ENCODE data around the gene NDUFV2. TPM values are rescaled to one million over a fixed set of nuclear protein-coding genes. Genes with fewer than 3 reads are reported as not detected.

Gene NDUFV2
- total RNA-seq, 1 experiment from 2014 or later = 194 TPM

- TF ChIP-seq YY1 (IDR thresholded peaks at IDR 0.05; ENCODE audit: extremely low read depth, insufficient replicate concordance, low read depth, low read length) (no peak), SP1 (IDR thresholded peaks at IDR 0.05; ENCODE audit: low read depth) (no peak), CEBPB (IDR thresholded peaks at IDR 0.05; ENCODE audit: low read depth) (no peak), ELF1 (IDR thresholded peaks at IDR 0.05; ENCODE audit: borderline replicate concordance, low read depth) (no peak), SIN3A (IDR thresholded peaks at IDR 0.05; ENCODE audit: low read depth) (no peak), JUND (IDR thresholded peaks at IDR 0.05) (no peak), ZBTB33 (IDR thresholded peaks at IDR 0.05; ENCODE audit: extremely low read depth, insufficient replicate concordance, low read length) (no peak), CBX3 (IDR thresholded peaks at IDR 0.05; ENCODE audit: low read depth) (no peak), EZH2 (IDR thresholded peaks at IDR 0.05) (no peak), MAX (IDR thresholded peaks at IDR 0.05) (no peak), EZH2phosphoT487 (IDR thresholded peaks at IDR 0.05; ENCODE audit: borderline replicate concordance) (no peak), RAD21 (IDR thresholded peaks at IDR 0.05; ENCODE audit: low read depth) (no peak)
- TF ChIP-seq, protein P1, sequence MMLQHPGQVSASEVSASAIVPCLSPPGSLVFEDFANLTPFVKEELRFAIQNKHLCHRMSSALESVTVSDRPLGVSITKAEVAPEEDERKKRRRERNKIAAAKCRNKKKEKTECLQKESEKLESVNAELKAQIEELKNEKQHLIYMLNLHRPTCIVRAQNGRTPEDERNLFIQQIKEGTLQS (IDR thresholded peaks at IDR 0.05) = no peak
- BruUV-seq (replicated peaks) = no TSS peak
- no peak overlapping the region for H3K4me3 ChIP-seq (replicated peaks in 1 of 2; ENCODE audit: low read depth in 1 of 2, low read length in 2 of 2)
- no peak for DNase-seq (ENCODE audit: low read depth, low spot score)
- intact Hi-C loops (cut with micrococcal nuclease) = no loop called here
- H3K36me3 ChIP-seq (ENCODE audit: control insufficient read depth in 1 of 2, insufficient read depth in 2 of 2, low read length in 2 of 2) = no peaks in the 10 kb centered on the region
- no peak overlapping the region for H2AFZ ChIP-seq (ENCODE audit: low read depth, low read length, poor library complexity, severe bottlenecking)
- H3K4me2 ChIP-seq (ENCODE audit: low read length) = no peak overlapping the region
- ChIA-PET RAD21 (ENCODE audit: low non-redundant PET in 1 of 2, low total read pairs in 2 of 2, uncharacterized antibody in 2 of 2, unreplicated experiment in 2 of 2) (interaction anchor here in 1 of 2 experiments (0.6 kb wide), 1 partner anchor 9 kb away, joined by 3 read pairs; no protein-coding TSS in a partner anchor), POLR2A (no interaction called here), CTCF (no interaction called here)
- no peaks in the 10 kb centered on the region for H3K4me1 ChIP-seq (ENCODE audit: control insufficient read depth in 1 of 2, insufficient read depth in 2 of 2, low read length in 2 of 2)
- no peaks in the 10 kb centered on the region for H3K9me3 ChIP-seq (ENCODE audit: control insufficient read depth in 1 of 2, insufficient read depth in 1 of 2, low read depth in 1 of 2, low read length in 2 of 2)
- H3K9ac ChIP-seq (ENCODE audit: low read length) = no peak overlapping the region
- no peak overlapping the region for H3K27ac ChIP-seq (ENCODE audit: low read depth, low read length)
- H3K27me3 ChIP-seq (ENCODE audit: insufficient read depth, low read length) = no peaks in the 10 kb centered on the region
- no peaks in the 10 kb centered on the region for H3K79me2 ChIP-seq (ENCODE audit: insufficient read depth, low read length)
- H4K20me1 ChIP-seq (ENCODE audit: insufficient read depth) = no peaks in the 10 kb centered on the region
- H3K9me2 ChIP-seq (ENCODE audit: insufficient read depth) = no peaks in the 10 kb centered on the region
- ATAC-seq = no peak
Measured at GRCh38 chr18:9081940-9082339, 20.6 kb upstream of the NDUFV2 start.
